HG03066 (cell line): Measurements from ENCODE around the gene IFT20.
"Not testable (repeated sequence)": the region's sequence is repeated elsewhere in the genome, so short reads cannot be mapped to it uniquely, and the experiment has no call there.

ENCODE experiments used
- ATAC-seq: cut with Tn5 transposase; IDR thresholded peaks from one replicate; pipeline ENCODE4 v1.9.1; 2021; ENCODE audit warnings: low read depth; ENCODE audit not compliant: unreplicated experiment

Gene IFT20

DNA sequence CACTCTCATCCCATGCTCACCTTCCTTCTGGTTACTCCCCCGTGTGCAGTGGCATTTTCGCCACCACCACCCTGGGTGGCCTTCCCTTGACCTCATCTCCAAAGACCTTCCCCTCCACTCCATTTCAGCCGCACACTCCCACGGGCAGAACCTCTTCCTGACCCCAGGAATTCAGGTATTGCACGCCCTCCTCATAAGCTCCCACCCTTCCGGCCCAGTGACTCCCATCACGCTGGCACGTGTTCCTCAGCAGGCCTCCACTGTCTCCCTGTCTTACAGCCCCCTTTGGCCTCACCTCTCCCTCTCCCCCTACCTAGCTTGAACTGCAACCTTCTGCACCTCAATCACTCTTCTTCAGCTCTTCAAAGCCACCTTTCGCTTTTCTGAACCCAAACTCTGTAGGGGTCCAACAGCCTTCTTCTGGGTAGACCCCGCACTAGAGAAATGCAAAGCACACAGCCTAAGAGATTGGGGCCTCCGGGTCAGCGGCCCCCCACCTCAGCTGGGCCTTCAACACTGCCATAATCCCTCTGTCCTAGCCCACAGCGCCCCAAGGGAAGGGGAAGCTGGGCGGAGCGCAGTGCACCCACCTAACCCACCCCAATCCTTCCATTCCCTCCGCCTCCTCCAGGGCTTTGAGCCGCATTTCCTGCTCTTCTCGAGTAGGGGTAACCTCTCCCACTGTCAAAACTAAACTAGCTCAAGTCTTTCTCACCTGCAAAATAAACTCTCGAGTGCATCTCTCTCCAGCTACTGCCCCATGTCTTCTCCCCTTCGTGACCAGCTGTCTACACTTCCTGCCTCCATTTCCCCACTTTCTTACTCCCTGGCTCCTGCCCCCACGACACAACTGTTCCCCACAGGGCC is 17.9 kb downstream of the IFT20 start:
- no peak for ATAC-seq

DNA sequence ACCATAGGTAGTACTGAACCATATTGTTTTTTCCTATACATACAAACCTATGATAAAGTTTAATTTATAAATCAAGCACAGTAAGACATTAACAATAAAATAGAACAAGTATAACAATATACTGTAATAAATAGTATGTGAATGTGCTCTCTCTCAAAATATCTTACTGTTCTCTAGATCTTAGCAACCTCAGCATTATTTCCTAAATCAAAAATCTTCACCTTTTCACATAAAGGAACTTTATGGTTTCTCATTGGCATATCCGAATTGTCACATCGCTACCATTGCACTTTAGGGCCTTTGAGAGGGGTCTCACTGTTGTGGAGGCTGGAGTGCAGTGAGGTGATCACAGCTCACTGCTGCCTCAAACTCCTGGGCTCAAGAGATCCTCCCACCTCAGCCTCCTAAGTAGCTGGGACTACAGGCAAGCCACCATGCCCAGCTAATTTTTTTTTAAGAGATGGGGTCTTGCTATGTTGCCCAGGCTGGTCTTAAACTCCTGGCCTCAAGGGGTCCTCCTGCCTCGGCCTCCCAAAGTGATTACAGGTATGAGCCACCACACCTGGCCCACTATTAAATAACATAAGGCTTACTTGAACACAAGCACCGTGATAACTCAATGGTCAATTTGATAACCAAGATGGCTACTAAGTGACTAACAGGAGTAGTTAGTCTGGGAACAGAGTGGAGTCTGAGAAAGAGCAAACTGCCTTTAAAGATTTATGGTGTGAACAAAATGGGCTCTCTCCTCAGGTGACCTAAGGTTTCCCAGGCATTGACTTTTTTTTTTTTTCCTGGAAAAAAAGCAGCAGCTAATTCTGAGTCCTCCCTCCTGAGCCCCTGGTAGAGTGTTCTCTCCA is 19.2 kb downstream of the IFT20 start:
- no peak for ATAC-seq

DNA sequence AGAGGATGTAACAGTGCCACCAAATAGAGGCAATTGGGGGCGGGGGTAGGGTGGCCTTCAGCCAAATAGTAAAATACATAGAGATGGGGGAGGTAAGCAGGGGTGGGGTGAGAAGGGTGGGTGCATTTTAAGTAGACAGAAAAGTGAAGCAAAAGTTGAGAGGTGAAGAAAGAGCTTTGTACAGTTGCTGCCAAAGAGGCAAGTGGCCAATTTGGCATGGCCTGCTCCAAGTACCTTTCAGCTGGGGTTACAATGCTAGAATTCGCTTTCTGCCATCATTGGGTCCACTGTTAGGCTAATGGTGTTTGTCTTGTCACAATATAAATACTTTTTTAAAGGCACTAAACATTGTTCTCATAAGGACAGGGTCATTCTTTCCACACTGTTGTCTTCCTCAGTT is 21.4 kb downstream of the IFT20 start:
- ATAC-seq: no peak

DNA sequence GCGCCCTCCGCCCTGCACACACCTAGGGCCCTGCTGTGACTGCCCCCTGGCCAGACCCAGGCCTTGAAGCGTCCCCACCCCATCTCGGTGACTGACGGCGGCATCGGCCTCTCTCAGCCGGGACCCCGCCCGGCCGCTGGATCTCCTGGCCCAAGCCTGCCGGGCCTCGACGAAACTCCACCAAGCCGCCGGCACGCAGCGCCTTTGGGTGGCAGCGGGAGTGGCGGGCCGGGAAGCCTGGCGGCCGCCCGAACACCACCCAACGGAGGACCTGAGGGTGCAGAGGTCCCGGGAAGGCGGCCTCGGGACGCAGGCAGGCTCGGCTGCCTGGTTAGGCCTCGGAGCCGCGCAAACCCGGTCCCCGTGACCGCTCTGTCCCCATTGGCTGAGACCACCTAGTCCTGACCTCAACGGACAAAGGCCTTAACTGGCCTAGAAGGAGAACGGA is 28.3 kb downstream of the IFT20 start:
- ATAC-seq: no peak

DNA sequence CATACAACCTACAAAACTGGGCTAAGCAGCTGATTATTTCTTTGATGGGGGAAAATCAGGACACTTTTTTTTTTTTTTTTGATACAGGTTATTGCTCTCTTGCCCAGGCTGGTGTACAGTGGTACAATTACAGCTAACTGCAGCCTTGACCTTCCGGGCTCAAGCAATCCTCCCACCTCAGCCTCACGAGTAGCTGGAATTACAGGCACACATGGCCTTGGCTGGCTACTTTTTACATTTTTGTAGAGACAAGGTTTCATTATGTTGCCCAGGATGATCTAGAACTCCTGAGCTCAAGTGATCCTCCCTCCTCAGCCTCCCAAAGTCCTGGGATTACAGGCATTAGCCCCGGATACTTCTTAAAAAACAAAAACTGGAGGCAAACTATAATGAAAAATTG is 36.8 kb downstream of the IFT20 start:
- no peak for ATAC-seq

DNA sequence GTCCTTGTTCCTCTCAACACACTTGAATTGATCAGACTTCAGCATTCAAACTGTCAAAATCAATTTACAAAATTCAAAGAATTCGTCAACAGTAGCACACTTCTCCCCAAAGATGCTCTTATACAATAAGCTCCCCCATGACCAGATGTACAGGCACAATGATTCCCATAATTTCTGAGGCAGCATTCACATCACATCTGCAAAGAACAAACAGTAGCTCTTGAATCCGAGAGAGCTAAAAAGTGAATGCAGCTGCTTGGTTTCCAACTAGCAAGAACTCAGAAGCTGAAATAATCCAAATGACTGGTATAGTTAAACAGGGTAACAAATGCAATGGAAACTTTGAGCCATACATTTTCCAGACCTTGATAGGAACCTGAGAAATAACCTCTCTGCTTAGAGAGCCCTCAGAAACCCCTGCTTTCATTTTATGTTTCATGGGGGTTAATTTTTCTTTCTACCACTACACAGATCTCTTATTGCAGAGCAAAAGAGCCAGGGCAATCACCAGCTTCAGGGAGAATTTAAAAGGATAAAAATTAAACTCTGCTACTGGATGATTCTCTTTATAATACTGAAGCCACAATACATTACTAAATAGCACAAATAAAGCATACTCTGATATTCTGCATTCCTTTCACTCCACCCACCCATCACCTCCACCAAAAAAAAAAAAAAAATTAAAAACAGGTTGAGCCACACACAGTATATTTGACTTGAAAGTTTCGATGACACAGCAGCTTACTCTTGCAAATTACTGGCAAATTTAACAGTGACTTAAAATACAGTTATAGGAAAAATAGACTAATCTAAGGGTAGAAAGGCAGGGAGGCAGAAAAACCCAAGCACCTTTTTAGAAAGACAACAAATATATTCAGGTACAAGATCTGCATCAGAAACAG is 39.3 kb downstream of the IFT20 start:
- ATAC-seq: no peak

DNA sequence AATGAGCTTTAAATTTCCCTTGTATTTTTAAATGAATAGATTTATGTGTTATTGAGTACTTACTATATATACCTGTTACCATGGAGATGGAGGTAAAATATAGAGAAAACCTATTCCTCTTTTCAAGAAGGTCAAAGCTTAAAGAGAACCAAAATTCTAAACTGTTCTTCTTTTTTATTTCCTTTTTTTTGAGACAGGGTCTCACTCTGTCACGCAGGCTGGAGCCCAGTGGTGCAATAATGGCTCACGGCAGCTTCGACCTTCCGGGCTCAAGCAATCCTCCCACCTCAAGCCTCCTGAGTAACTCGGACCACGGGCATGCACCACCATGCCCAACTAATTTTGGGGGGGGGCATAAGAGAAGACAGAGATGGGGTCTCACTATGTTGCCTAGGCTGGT is 41.3 kb downstream of the IFT20 start:
- no peak for ATAC-seq

DNA sequence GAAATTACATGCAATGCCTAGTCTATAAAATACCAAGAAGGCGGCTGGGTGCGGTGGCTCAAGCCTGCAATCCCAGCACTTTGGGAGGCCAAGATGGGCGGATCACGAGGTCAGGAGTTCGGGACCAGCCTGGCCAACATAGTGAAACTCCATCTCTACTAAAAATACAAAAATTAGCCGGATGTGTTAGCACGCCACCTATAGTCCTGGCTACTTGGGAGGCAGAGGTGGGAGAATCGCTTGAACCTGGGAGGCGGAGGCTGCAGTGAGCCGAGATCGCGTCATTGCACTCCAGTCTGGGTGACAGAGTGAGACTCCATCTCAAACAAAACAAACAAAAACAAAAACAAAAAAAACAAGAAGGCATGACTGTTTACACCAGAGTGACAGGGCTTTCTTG is 42.4 kb downstream of the IFT20 start:
- ATAC-seq: not testable (repeated sequence)

DNA sequence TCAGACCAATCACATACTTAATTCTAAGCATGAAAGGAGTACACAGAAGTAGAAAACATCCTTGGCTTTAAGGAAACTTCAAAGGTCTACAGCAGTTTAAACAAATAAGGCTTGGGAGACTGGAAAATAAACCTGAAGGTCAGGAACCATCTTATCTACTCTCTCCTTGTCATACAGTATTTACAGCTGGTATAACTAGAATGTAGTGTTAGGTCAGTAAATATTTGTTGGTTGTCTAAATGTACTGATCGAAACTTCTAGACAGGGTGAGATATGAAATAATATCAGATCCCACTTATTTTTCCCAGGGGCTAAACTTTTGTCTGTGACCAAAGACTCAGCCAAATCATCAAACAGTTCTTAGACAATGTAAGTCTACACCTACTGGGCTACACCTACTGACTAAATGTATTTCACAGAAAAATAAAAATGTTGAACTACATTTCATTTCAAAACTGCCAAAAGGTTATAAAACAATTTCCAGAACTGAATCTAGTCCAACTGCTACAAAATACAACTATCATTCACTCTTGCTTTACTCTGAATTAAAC is 43.4 kb downstream of the IFT20 start:
- ATAC-seq: no peak

DNA sequence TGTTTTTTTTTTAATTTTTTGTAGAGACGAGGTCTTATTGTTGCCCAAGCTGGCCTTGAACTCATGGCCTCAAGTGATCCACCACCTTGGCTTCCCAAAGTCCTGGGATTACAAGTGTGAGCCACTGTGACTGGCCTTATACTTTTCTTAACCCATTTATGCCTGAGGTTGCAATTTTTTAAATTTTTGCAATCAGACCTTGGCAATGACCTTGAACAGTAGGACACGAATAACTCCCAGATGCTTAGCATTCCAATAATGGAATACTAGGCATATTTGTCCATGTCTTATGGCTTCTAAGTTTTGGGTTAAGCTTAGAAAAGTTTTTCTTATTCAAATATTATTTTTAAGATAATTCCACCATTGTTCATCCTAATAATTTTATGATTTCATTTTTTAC is 44.6 kb downstream of the IFT20 start:
- ATAC-seq: no peak

DNA sequence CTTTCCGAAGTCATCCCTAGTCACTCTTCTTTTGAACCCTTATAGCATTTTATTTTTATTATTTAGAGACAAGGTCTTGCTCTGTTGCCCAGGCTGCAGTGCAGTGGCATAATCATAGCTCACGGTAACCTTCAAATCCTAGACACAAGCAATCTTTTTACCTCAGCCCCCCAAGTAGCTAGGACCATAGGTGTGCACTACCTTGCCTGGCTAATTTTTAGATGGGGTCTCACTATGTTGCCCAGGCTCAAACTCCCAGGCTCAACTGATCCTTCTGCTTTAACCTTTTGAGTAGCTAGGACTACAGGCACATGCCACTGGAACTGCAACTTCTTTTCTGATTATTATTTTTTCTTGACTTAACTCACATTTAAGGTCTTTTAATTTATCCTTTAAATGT is 49.3 kb downstream of the IFT20 start:
- no peak for ATAC-seq

DNA sequence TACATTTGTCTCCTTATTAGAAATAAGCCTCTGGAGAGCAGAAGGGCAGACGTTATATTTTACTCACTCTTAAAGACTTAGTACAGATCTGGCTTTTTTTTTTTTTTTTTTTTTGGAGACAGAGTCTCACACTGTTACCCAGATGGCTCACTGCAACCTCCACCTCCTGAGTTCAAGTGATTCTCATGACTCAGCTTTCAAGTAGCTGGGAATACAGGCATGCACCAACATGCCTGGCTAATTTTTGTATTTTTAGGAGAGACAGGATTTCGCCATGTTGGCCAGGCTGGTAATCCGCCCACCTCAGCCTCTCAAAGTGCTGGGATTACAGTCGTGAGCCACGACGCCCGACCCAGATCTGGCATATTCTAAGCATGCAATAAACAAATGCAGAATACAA is 52.7 kb downstream of the IFT20 start:
- ATAC-seq: no peak

DNA sequence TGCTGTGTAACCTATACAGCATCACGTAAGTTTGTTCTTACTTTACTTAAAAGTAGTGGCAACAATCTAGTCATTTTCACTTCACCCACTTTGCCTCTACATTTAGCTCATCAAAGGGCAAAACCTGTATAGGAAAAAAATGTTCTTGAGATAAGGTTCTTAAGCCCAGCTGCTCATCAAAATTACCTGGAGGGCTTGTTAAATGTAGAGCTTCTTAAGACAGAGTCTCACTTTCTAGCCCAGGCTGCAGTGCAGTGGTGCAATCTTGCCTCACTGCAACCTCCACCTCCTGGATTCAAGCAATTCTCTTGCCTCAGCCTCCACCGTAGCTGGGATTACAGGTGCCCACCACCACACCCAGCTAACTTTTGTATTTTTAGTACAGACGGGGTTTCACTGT is 54.4 kb downstream of the IFT20 start:
- no peak for ATAC-seq

DNA sequence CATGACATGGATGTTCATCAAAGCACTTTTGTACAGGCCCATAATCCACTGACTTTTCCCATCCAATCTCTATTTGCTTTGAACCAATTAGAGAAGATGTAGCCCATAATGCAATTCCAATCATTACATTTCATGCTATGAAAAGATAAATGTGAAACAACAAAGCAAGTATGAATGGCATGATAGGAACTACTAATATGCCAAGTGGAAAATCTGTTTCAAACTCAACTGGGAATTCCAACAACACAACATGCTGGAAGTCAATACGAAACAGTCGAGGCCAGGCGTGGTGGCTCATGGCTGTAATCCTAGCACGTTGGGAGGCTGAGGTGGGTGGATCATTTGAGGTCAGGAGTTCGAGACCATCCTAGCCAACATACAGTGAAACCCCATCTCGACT is 55.9 kb downstream of the IFT20 start:
- no peak for ATAC-seq
